Gastroesophageal sphincter (tissue), 4 donors: Measurements from ENCODE around the gene FAM117A. TPM values are rescaled to one million over a fixed set of nuclear protein-coding genes. Genes with fewer than 3 reads are reported as not detected.

Experiments
- ATAC-seq: fragments of 150-250 bp; one replicate; pipeline ENCODE4 v1.9.1; 2016; ENCODE audit warnings: mild to moderate bottlenecking, moderate library complexity
- H3K27ac ChIP-seq, 4 donors: fragments of 200-600 bp; sonication (generic) in 3 of 4; 1 replicate in 3 of 4; 2 replicates in 1 of 4; pipeline ENCODE4 v1.5.1; 2016 to 2019
- H3K27me3 ChIP-seq: fragments of 200-600 bp; sonication (generic); one replicate; pipeline ENCODE4 v1.5.1; 2019
- H3K36me3 ChIP-seq, 2 donors: fragments of 200-600 bp; sonication (generic); one replicate each; pipeline ENCODE4 v1.5.1; 2019; ENCODE audit warnings: control low read depth in 1 of 2
- H3K4me1 ChIP-seq, 3 donors: fragments of 200-600 bp; sonication (generic); 1 replicate in 2 of 3; 2 replicates in 1 of 3; pipeline ENCODE4 v1.5.1; 2016 to 2019; ENCODE audit warnings: control low read depth in 2 of 3
- H3K4me3 ChIP-seq, 2 donors: fragments of 200-600 bp; sonication (generic); one replicate each; pipeline ENCODE4 v1.5.1; 2019; ENCODE audit warnings: mild to moderate bottlenecking in 1 of 2, moderate library complexity in 1 of 2
- H3K9me3 ChIP-seq, 3 donors: fragments of 200-600 bp; sonication (generic); one replicate each; pipeline ENCODE4 v1.5.1; 2017 to 2019; ENCODE audit warnings: control low read depth in 2 of 3
- CTCF ChIP-seq, 4 experiments: fragments of 200-600 bp in 2 of 4; fragments of 450-650 bp in 2 of 4; sonication (generic) in 1 of 4; IDR thresholded peaks; one replicate each; pipeline ENCODE4 v1.5.1; 2017 to 2019; ENCODE audit warnings: antibody characterized with exemption in 4 of 4, mild to moderate bottlenecking in 2 of 4, moderate library complexity in 2 of 4
- EP300 ChIP-seq: sonication (generic); formaldehyde crosslinking; IDR thresholded peaks from one replicate; pipeline ENCODE4 v1.6.1; 2017; ENCODE audit warnings: antibody characterized with exemption, mild to moderate bottlenecking
- POLR2A ChIP-seq, 2 donors: fragments of 450-650 bp; IDR thresholded peaks; one replicate each; pipeline ENCODE4 v1.6.1; 2017; ENCODE audit warnings: antibody characterized with exemption in 2 of 2, mild to moderate bottlenecking in 2 of 2, moderate library complexity in 1 of 2
- POLR2AphosphoS5 ChIP-seq: sonication (generic); formaldehyde crosslinking; IDR thresholded peaks from one replicate; pipeline ENCODE4 v1.6.1; 2017; ENCODE audit warnings: antibody characterized with exemption
- WGBS, 2 donors: methylation state at CpG; one replicate each; pipeline ENCODE4 v1.1.5; 2018; ENCODE audit warnings: low coverage in 1 of 2; 5-methylcytosine and 5-hydroxymethylcytosine counted together
- total RNA-seq, 4 donors: library from RNA; depleted of rRNA; stranded (reverse); fragments of >200 nt; gene quantifications; one replicate each; pipeline ENCODE4 v1.1.0, GENCODE V29; 2016

The FAM117A gene
- total RNA-seq, 4 donors from 2014 or later: 12.4 to 39.5 (median 19.8) TPM

- TF ChIP-seq POLR2AphosphoS5: no peak
- TF ChIP-seq POLR2A (IDR thresholded peaks at IDR 0.05): no peak
- TF ChIP-seq EP300: no peak
- TF ChIP-seq CTCF (IDR thresholded peaks at IDR 0.05): no peak
- no peak overlapping the region for H3K27ac ChIP-seq
- peaks cover 10 to 89% of the 10 kb centered on the region in 2 donors for H3K36me3 ChIP-seq
- no peaks in the 10 kb centered on the region for H3K9me3 ChIP-seq
- H3K4me3 ChIP-seq: no peak overlapping the region
- 69 to 81% methylated on average over 5 of the region's 5 CpGs for WGBS, 2 donors
- H3K4me1 ChIP-seq: peaks cover 10 to 85% (median 19%) of the 10 kb centered on the region in 3 donors
- no peak for ATAC-seq
- H3K27me3 ChIP-seq: no peaks in the 10 kb centered on the region
Observed at GRCh38 chr17:49795372-49795771, 31.4 kb upstream of the FAM117A start.

GRCh38 chr17:49793309-49793708, 29.4 kb upstream of the FAM117A start:
- TF ChIP-seq EP300 (no peak), POLR2AphosphoS5 (no peak), POLR2A (IDR thresholded peaks at IDR 0.05) (no peak), CTCF (IDR thresholded peaks at IDR 0.05) (no peak)
- H3K4me1 ChIP-seq: peaks cover 16 to 87% (median 28%) of the 10 kb centered on the region in 3 donors
- H3K27ac ChIP-seq: no peak overlapping the region
- no peaks in the 10 kb centered on the region for H3K27me3 ChIP-seq
- H3K9me3 ChIP-seq: no peaks in the 10 kb centered on the region
- ATAC-seq: no peak
- H3K36me3 ChIP-seq: peaks cover 0 to 73% of the 10 kb centered on the region in 2 donors
- no peak overlapping the region for H3K4me3 ChIP-seq
- WGBS, 2 donors: 75 to 85% methylated on average over 1 to 3 of the region's 3 CpGs

GRCh38 chr17:49789243-49789578, 25.3 kb upstream of the FAM117A start:
- H3K9me3 ChIP-seq: no peaks in the 10 kb centered on the region
- TF ChIP-seq EP300 (no peak), POLR2A (IDR thresholded peaks at IDR 0.05) (no peak), POLR2AphosphoS5 (no peak), CTCF (IDR thresholded peaks at IDR 0.05) (no peak)
- H3K27ac ChIP-seq: peak overlapping the region; percentile 8 to 100 (median 74)
- ATAC-seq: no peak
- peaks cover 16 to 68% (median 28%) of the 10 kb centered on the region in 3 donors for H3K4me1 ChIP-seq
- peaks cover 0 to 34% of the 10 kb centered on the region in 2 donors for H3K36me3 ChIP-seq
- 3% methylated on average over 8 of the region's 17 CpGs; no CpG with 5 or more reads in 1 of the 2 donors for WGBS, 2 donors
- no peaks in the 10 kb centered on the region for H3K27me3 ChIP-seq
- H3K4me3 ChIP-seq: peak overlapping the region; percentile 36 to 70

- H3K27ac ChIP-seq: peak within 1 kb of the TSS; percentile 96 to 100 (median 100)
- H3K4me1 ChIP-seq: peaks cover 16 to 68% (median 31%) of the 10 kb centered on the region in 3 donors
- H3K27me3 ChIP-seq: no peaks in the 10 kb centered on the region
- WGBS, 2 donors: 1 to 2% methylated on average over 10 to 16 of the region's 59 CpGs
- no peaks in the 10 kb centered on the region for H3K9me3 ChIP-seq
- TF ChIP-seq CTCF (IDR thresholded peaks at IDR 0.05): peak in 3 of 4 experiments; percentile 13 to 35 (median 19)
- no peak for TF ChIP-seq EP300
- TF ChIP-seq POLR2AphosphoS5: peak; percentile 93
- peak; percentile 91 to 96 for TF ChIP-seq POLR2A (IDR thresholded peaks at IDR 0.05)
- H3K36me3 ChIP-seq: peaks cover 0 to 28% of the 10 kb centered on the region in 2 donors
- H3K4me3 ChIP-seq: peak within 1 kb of the TSS; percentile 70 to 92
- ATAC-seq: peak; percentile 96
Observed at GRCh38 chr17:49788478-49789242, 24.7 kb upstream of the FAM117A start, which contains the start of gene KAT7. Gene KAT7 (plus strand): TSS chr17:49788681. CDS start chr17:49788835, 154 bp downstream.
